AG10803 (cell line): ENCODE data around the gene IGFBP2.

Experiments
- DNase-seq: peaks from one replicate; pipeline ENCODE4 v3.0.0; 2010; ENCODE audit warnings: low read depth
- H3K4me3 ChIP-seq: 2 replicates; pipeline ENCODE4 v1.5.1; 2011; ENCODE audit warnings: mild to moderate bottlenecking, low read length, control low read depth
- CTCF ChIP-seq: conservative IDR thresholded peaks from 2 replicates; pipeline ENCODE4 v1.5.1; 2011; ENCODE audit warnings: mild to moderate bottlenecking, low read length, control low read depth, inconsistent platforms

IGFBP2 gene

GRCh38 chr2:216633616-216634369 lies 573 bp downstream of the IGFBP2 start:
- no peak for DNase-seq
- H3K4me3 ChIP-seq, result peak overlapping the region; percentile 20
- TF ChIP-seq CTCF, result no peak

GRCh38 chr2:216634370-216635148 lies 1.3 kb downstream of the IGFBP2 start:
- H3K4me3 ChIP-seq, result peak overlapping the region; percentile 3; the same call in 1 of the 2 replicates
- no peak for DNase-seq
- no peak for TF ChIP-seq CTCF

- TF ChIP-seq CTCF, result no peak
- H3K4me3 ChIP-seq, result no peak overlapping the region
- no peak for DNase-seq
Observed at GRCh38 chr2:216635171-216635570, 2.0 kb downstream of the IGFBP2 start.

GRCh38 chr2:216635701-216636550 lies 2.7 kb downstream of the IGFBP2 start:
- TF ChIP-seq CTCF, result no peak
- no peak for DNase-seq
- no peak overlapping the region for H3K4me3 ChIP-seq

GRCh38 chr2:216636551-216637450 lies 3.6 kb downstream of the IGFBP2 start:
- TF ChIP-seq CTCF, result no peak
- no peak for DNase-seq
- H3K4me3 ChIP-seq, result no peak overlapping the region

- H3K4me3 ChIP-seq, result no peak overlapping the region
- TF ChIP-seq CTCF, result no peak
- DNase-seq, result no peak
Observed at GRCh38 chr2:216637472-216637871, 4.3 kb downstream of the IGFBP2 start.
